ENCODE data around the gene JAM3.

DNA sequence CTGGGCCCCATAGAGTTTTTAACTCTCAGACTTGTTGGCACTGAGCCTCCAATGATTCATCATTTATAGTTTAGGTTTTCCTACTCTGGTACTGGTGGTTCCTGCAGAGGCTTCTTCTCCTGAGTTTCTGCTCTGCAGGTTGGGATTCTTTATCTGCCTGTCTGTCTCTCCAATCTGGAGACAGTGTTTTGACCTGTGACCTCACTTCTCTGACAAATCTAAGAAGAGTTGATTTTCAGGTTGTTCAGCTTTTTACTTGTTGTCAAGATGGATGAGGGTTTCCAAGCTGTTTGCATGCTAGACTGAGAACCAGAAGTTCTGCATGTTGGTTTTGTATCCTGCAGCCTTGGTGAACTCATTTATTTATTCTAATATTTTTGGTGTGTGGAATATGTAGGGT lies 63.9 kb downstream of the JAM3 start:
- TF ChIP-seq, protein P1, sequence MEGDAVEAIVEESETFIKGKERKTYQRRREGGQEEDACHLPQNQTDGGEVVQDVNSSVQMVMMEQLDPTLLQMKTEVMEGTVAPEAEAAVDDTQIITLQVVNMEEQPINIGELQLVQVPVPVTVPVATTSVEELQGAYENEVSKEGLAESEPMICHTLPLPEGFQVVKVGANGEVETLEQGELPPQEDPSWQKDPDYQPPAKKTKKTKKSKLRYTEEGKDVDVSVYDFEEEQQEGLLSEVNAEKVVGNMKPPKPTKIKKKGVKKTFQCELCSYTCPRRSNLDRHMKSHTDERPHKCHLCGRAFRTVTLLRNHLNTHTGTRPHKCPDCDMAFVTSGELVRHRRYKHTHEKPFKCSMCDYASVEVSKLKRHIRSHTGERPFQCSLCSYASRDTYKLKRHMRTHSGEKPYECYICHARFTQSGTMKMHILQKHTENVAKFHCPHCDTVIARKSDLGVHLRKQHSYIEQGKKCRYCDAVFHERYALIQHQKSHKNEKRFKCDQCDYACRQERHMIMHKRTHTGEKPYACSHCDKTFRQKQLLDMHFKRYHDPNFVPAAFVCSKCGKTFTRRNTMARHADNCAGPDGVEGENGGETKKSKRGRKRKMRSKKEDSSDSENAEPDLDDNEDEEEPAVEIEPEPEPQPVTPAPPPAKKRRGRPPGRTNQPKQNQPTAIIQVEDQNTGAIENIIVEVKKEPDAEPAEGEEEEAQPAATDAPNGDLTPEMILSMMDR (conservative IDR thresholded peaks at IDR 0.05 in 1 of 2, IDR thresholded peaks at IDR 0.05 in 1 of 2; ENCODE audit: low read depth in 1 of 2, low read length in 2 of 2) = no peak
- TF ChIP-seq EZH2 (IDR thresholded peaks at IDR 0.05; ENCODE audit: low read length, missing control alignments) = no peak
